H9 (cell line): ENCODE results near the gene ZNF236. TPM values are rescaled to one million over a fixed set of nuclear protein-coding genes. Genes with fewer than 3 reads are reported as not detected.

Source experiments
- DNase-seq: peaks from one replicate; pipeline ENCODE4 v3.0.0-alpha.2; 2017
- H2AFZ ChIP-seq: one replicate; pipeline ENCODE4 v1.6.1; 2013; ENCODE audit warnings: mild to moderate bottlenecking, low read length, control low read depth, moderate library complexity
- H2AK5ac ChIP-seq: 2 replicates; pipeline ENCODE4 v1.6.1; 2013; ENCODE audit warnings: low read length, control low read depth, mixed read lengths; ENCODE audit not compliant: insufficient read length
- H2BK120ac ChIP-seq: one replicate; pipeline ENCODE4 v1.6.1; 2013; ENCODE audit warnings: low read depth, mild to moderate bottlenecking, low read length, control low read depth, inconsistent platforms; ENCODE audit not compliant: poor library complexity, severe bottlenecking
- H2BK12ac ChIP-seq: 2 replicates; pipeline ENCODE4 v1.6.1; 2013; ENCODE audit warnings: low read length, control low read depth, mixed read lengths, low read depth; ENCODE audit not compliant: insufficient read length
- H2BK15ac ChIP-seq: 2 replicates; pipeline ENCODE4 v1.6.1; 2013; ENCODE audit warnings: low read depth, low read length, control low read depth
- H2BK20ac ChIP-seq: one replicate; pipeline ENCODE4 v1.6.1; 2013; ENCODE audit warnings: low read depth, mild to moderate bottlenecking, low read length, control low read depth, inconsistent platforms; ENCODE audit not compliant: poor library complexity, severe bottlenecking
- H2BK5ac ChIP-seq: 2 replicates; pipeline ENCODE4 v1.6.1; 2013; ENCODE audit warnings: low read length, control low read depth, mixed read lengths; ENCODE audit not compliant: insufficient read length
- H3K14ac ChIP-seq: 2 replicates; pipeline ENCODE4 v1.6.1; 2013; ENCODE audit warnings: low read length, control low read depth; ENCODE audit not compliant: insufficient read depth
- H3K18ac ChIP-seq: 2 replicates; pipeline ENCODE4 v1.6.1; 2013; ENCODE audit warnings: low read depth, mild to moderate bottlenecking, mixed read lengths, low read length, control low read depth; ENCODE audit not compliant: insufficient read length
- H3K23ac ChIP-seq: 2 replicates; pipeline ENCODE4 v1.6.1; 2013; ENCODE audit warnings: low read length, control low read depth, mixed read lengths, low read depth; ENCODE audit not compliant: insufficient read length
- H3K23me2 ChIP-seq: 2 replicates; pipeline ENCODE4 v1.6.1; 2013; ENCODE audit warnings: low read depth, mild to moderate bottlenecking, mixed read lengths, low read length, control low read depth; ENCODE audit not compliant: insufficient read length, poor library complexity, severe bottlenecking
- H3K27ac ChIP-seq: 2 replicates; pipeline ENCODE4 v1.5.1; 2013; ENCODE audit warnings: low read length, control low read depth, mixed read lengths, low read depth; ENCODE audit not compliant: insufficient read length
- H3K27me3 ChIP-seq: 2 replicates; pipeline ENCODE4 v1.6.1; 2013; ENCODE audit warnings: low read length, control low read depth, inconsistent platforms; ENCODE audit not compliant: insufficient read depth
- H3K4ac ChIP-seq: 2 replicates; pipeline ENCODE4 v1.6.1; 2013; ENCODE audit warnings: low read depth, mild to moderate bottlenecking, control low read depth, inconsistent platforms, low read length, moderate library complexity
- H3K4me1 ChIP-seq: 2 replicates; pipeline ENCODE4 v1.6.1; 2013; ENCODE audit warnings: low read length, control low read depth, inconsistent platforms; ENCODE audit not compliant: insufficient read depth
- H3K4me2 ChIP-seq: 2 replicates; pipeline ENCODE4 v1.6.1; 2013; ENCODE audit warnings: low read length, control low read depth, mixed read lengths; ENCODE audit not compliant: insufficient read length, insufficient read depth
- H3K56ac ChIP-seq: 2 replicates; pipeline ENCODE4 v1.6.1; 2013; ENCODE audit warnings: low read depth, mild to moderate bottlenecking, mixed read lengths, low read length, control low read depth; ENCODE audit not compliant: insufficient read length
- H3K79me1 ChIP-seq: 2 replicates; pipeline ENCODE4 v1.6.1; 2013; ENCODE audit warnings: low read depth, mild to moderate bottlenecking, moderate library complexity, low read length, control low read depth, inconsistent platforms; ENCODE audit not compliant: insufficient read depth, poor library complexity, severe bottlenecking
- H3K79me2 ChIP-seq: 2 replicates; pipeline ENCODE4 v1.6.1; 2013; ENCODE audit warnings: low read length, control low read depth, inconsistent platforms; ENCODE audit not compliant: insufficient read depth
- H3K9ac ChIP-seq: 2 replicates; pipeline ENCODE4 v1.6.1; 2013; ENCODE audit warnings: low read length, control low read depth, mixed read lengths; ENCODE audit not compliant: insufficient read length; ENCODE audit errors: extremely low read depth
- H3K9me3 ChIP-seq: one replicate; pipeline ENCODE4 v1.6.1; 2013; ENCODE audit warnings: low read depth, low read length, inconsistent platforms; ENCODE audit not compliant: control insufficient read depth
- H3T11ph ChIP-seq: one replicate; pipeline ENCODE4 v1.6.1; 2013; ENCODE audit warnings: mild to moderate bottlenecking, low read length, control low read depth, inconsistent platforms
- H4K20me1 ChIP-seq: one replicate; pipeline ENCODE4 v1.6.1; 2013; ENCODE audit not compliant: control insufficient read depth, insufficient read length, insufficient read depth
- H4K5ac ChIP-seq: 2 replicates; pipeline ENCODE4 v1.6.1; 2013; ENCODE audit warnings: low read depth, mild to moderate bottlenecking, mixed read lengths, low read length, control low read depth; ENCODE audit not compliant: insufficient read length
- H4K8ac ChIP-seq: replicated peaks from 2 replicates; pipeline ENCODE4 v1.6.1; 2013; ENCODE audit warnings: low read length, control low read depth, mixed read lengths, low read depth; ENCODE audit not compliant: insufficient read length
- H4K91ac ChIP-seq: 2 replicates; pipeline ENCODE4 v1.6.1; 2013; ENCODE audit warnings: low read depth, mild to moderate bottlenecking, moderate library complexity, mixed read lengths, low read length, control low read depth; ENCODE audit not compliant: insufficient read length
- H3K27ac Mint-ChIP-seq, 3 experiments: 2 replicates in 2 of 3; 3 replicates in 1 of 3; pipeline ENCODE4 v1.8.0; 2020 to 2021; ENCODE audit warnings: mixed read lengths in 3 of 3, mild to moderate bottlenecking in 1 of 3, moderate library complexity in 1 of 3
- H3K27me3 Mint-ChIP-seq: 2 replicates; pipeline ENCODE4 v1.8.0; 2021; ENCODE audit warnings: low read depth, mild to moderate bottlenecking, moderate library complexity, mixed read lengths
- H3K36me3 Mint-ChIP-seq, 3 experiments: 2 replicates in 2 of 3; 3 replicates in 1 of 3; pipeline ENCODE4 v1.8.0; 2020 to 2021; ENCODE audit warnings: low read depth in 3 of 3, mixed read lengths in 3 of 3; ENCODE audit not compliant: insufficient read depth in 1 of 3
- H3K4me1 Mint-ChIP-seq, 2 experiments: 2 replicates each; pipeline ENCODE4 v1.8.0; 2020; ENCODE audit warnings: mixed read lengths in 2 of 2
- H3K4me3 Mint-ChIP-seq, 2 experiments: 2 replicates in 1 of 2; 3 replicates in 1 of 2; pipeline ENCODE4 v1.8.0; 2020 to 2021; ENCODE audit warnings: mild to moderate bottlenecking in 2 of 2, mixed read lengths in 2 of 2, moderate library complexity in 1 of 2
- H3K9me3 Mint-ChIP-seq, 2 experiments: 2 replicates in 1 of 2; 3 replicates in 1 of 2; pipeline ENCODE4 v1.8.0; 2020; ENCODE audit warnings: mild to moderate bottlenecking in 2 of 2, mixed read lengths in 2 of 2, moderate library complexity in 1 of 2
- WGBS: extraction: QIAGEN DNeasy Blood & Tissue Kit; methylation state at CpG from one replicate; pipeline ENCODE4 v1.1.7; 2013; ENCODE audit warnings: missing lambda C conversion rate, low lambda C conversion rate, mixed read lengths; ENCODE audit not compliant: insufficient read length; ENCODE audit errors: extremely low coverage; 5-methylcytosine and 5-hydroxymethylcytosine counted together
- total RNA-seq: library from RNA; stranded (reverse); gene quantifications from 2 replicates; pipeline ENCODE4 v1.2.1, GENCODE V29; 2021
- TF ChIP-seq, protein P1 (sequence below): fragments of 200-600 bp; sonication (generic); conservative IDR thresholded peaks from 3 replicates; pipeline ENCODE4 v1.8.0; 2021; ENCODE audit warnings: antibody characterized with exemption, mild to moderate bottlenecking

ZNF236 gene
- total RNA-seq, 1 experiment from 2014 or later: 16.0 TPM

DNA sequence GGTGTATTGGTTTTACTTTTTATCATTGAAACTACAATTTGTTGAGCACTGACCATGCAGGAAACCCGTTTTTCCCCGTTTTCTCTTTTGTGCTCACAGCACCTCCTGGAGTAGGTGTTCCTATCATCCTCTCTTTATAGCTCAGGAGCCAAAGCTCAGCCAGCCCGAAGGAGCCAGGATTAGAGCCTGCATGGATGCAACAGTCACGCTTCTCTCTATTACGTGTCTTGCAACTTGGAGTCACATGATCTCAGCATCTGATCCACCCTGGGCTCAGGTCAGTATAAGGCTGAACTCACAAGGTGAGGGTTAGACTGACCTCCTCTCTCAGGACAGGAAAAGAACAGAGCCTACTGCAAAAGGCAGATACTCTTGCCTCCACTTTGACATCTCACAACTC, 159.7 kb downstream of the ZNF236 start:
- Histone ChIP-seq H3K9ac (no peak overlapping the region), H4K8ac (no peak overlapping the region), H3K27me3 (no peaks in the 10 kb centered on the region), H3K79me2 (no peaks in the 10 kb centered on the region), H3K56ac (no peak overlapping the region), H3K4me1 (peaks cover 7% of the 10 kb centered on the region), H2BK15ac (no peak overlapping the region), H3K23ac (no peak overlapping the region), H3K4me2 (no peak overlapping the region), H3T11ph (no peak overlapping the region), H2AFZ (no peak overlapping the region), H3K27ac (no peak overlapping the region), H3K79me1 (no peaks in the 10 kb centered on the region), H4K20me1 (no peaks in the 10 kb centered on the region), H2BK20ac (no peak overlapping the region), H4K91ac (no peak overlapping the region), H2BK12ac (no peak overlapping the region), H3K18ac (no peak overlapping the region), H2BK120ac (no peak overlapping the region), H3K23me2 (no peaks in the 10 kb centered on the region), H4K5ac (no peak overlapping the region), H2AK5ac (no peak overlapping the region), H3K9me3 (no peaks in the 10 kb centered on the region), H3K14ac (no peak overlapping the region), H2BK5ac (no peak overlapping the region), H3K4ac (no peak overlapping the region)
- H3K27ac Mint-ChIP-seq: no peak overlapping the region
- H3K36me3 Mint-ChIP-seq: peaks cover 0 to 6% (median 1%) of the 10 kb centered on the region in 3 experiments; a peak in 3 of 7 replicates
- DNase-seq: no peak
- peaks cover 41% of the 10 kb centered on the region in 2 experiments for H3K4me1 Mint-ChIP-seq
- no peak overlapping the region for H3K4me3 Mint-ChIP-seq
- WGBS: no CpG with 5 or more reads among the region's 5 CpGs
- no peaks in the 10 kb centered on the region for H3K9me3 Mint-ChIP-seq
- no peaks in the 10 kb centered on the region; the same call in 1 of the 2 replicates for H3K27me3 Mint-ChIP-seq
- TF ChIP-seq, protein P1, sequence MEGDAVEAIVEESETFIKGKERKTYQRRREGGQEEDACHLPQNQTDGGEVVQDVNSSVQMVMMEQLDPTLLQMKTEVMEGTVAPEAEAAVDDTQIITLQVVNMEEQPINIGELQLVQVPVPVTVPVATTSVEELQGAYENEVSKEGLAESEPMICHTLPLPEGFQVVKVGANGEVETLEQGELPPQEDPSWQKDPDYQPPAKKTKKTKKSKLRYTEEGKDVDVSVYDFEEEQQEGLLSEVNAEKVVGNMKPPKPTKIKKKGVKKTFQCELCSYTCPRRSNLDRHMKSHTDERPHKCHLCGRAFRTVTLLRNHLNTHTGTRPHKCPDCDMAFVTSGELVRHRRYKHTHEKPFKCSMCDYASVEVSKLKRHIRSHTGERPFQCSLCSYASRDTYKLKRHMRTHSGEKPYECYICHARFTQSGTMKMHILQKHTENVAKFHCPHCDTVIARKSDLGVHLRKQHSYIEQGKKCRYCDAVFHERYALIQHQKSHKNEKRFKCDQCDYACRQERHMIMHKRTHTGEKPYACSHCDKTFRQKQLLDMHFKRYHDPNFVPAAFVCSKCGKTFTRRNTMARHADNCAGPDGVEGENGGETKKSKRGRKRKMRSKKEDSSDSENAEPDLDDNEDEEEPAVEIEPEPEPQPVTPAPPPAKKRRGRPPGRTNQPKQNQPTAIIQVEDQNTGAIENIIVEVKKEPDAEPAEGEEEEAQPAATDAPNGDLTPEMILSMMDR: no peak
